Measurements from ENCODE around the gene SGCD. TPM values are rescaled to one million over a fixed set of nuclear protein-coding genes. Genes with fewer than 3 reads are reported as not detected.

The SGCD gene
- total RNA-seq, 1 experiment from 2014 or later = not detected

DNA sequence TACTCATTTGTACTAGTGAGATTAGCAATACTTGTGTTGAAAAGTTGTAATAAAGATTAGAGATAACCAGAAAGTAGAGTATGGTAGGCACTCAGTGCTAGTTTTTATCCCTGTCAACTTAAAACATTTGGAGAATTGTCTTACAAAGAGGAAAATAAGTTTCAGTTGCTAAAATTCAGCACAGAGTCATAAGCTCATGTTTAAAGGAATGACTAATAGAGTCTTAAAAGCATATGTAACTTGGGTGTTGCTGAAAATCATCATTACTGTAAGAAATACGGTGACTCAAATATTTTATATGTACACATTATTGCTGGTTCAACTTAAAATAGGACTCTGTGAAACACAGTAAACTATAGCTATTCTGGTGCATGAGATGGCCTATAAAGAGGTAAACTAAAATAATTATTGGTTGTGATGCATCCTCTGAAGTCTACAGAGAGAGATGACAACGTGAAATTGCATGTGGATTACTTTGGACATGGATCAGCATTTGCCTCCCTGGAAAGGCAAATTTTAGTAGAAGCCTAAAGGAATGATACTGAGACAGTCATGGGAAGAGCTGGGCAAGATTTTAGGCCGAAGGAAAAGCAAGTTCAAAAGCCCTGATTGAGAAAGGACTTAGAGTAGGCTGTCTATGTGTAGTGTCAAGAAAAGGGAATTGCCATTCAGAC, 34.6 kb downstream of the SGCD start:
- RAD21 ChIA-PET (ENCODE audit: low non-redundant PET in 1 of 2, low total read pairs in 2 of 2, uncharacterized antibody in 2 of 2, unreplicated experiment in 2 of 2) = no interaction called here
- no peaks in the 10 kb centered on the region for H3K9me2 ChIP-seq (ENCODE audit: insufficient read depth)

More for the DNA sequence above, 34.6 kb downstream of the SGCD start:
- no peak overlapping the region for H3K27ac ChIP-seq (ENCODE audit: low read depth, low read length)
- no peak overlapping the region for H2AFZ ChIP-seq (ENCODE audit: low read depth, low read length, poor library complexity, severe bottlenecking)
- no peak overlapping the region for H3K9ac ChIP-seq (ENCODE audit: low read length)
- ChIA-PET CTCF (no interaction called here), POLR2A (no interaction called here)
- intact Hi-C loops (cut with micrococcal nuclease) = no loop called here
- H3K4me3 ChIP-seq (replicated peaks in 1 of 2; ENCODE audit: low read depth in 1 of 2, low read length in 2 of 2) = no peak overlapping the region
- H3K4me2 ChIP-seq (ENCODE audit: low read length) = no peak overlapping the region
- peaks cover 4 to 5% of the 10 kb centered on the region in 2 experiments; a peak in 2 of 4 replicates for H3K9me3 ChIP-seq (ENCODE audit: control insufficient read depth in 1 of 2, insufficient read depth in 1 of 2, low read depth in 1 of 2, low read length in 2 of 2)
- no peaks in the 10 kb centered on the region for H4K20me1 ChIP-seq (ENCODE audit: insufficient read depth)
- no peaks in the 10 kb centered on the region for H3K36me3 ChIP-seq (ENCODE audit: control insufficient read depth in 1 of 2, insufficient read depth in 2 of 2, low read length in 2 of 2)
- H3K79me2 ChIP-seq (ENCODE audit: insufficient read depth, low read length) = no peaks in the 10 kb centered on the region
- H3K27me3 ChIP-seq (ENCODE audit: insufficient read depth, low read length) = no peaks in the 10 kb centered on the region
- TF ChIP-seq CEBPB (IDR thresholded peaks at IDR 0.05; ENCODE audit: low read depth) = no peak
- no peak for TF ChIP-seq MAX (IDR thresholded peaks at IDR 0.05)
- TF ChIP-seq RAD21 (IDR thresholded peaks at IDR 0.05; ENCODE audit: low read depth) = no peak
- TF ChIP-seq CBX3 (IDR thresholded peaks at IDR 0.05; ENCODE audit: low read depth) = no peak
- TF ChIP-seq, protein P1, sequence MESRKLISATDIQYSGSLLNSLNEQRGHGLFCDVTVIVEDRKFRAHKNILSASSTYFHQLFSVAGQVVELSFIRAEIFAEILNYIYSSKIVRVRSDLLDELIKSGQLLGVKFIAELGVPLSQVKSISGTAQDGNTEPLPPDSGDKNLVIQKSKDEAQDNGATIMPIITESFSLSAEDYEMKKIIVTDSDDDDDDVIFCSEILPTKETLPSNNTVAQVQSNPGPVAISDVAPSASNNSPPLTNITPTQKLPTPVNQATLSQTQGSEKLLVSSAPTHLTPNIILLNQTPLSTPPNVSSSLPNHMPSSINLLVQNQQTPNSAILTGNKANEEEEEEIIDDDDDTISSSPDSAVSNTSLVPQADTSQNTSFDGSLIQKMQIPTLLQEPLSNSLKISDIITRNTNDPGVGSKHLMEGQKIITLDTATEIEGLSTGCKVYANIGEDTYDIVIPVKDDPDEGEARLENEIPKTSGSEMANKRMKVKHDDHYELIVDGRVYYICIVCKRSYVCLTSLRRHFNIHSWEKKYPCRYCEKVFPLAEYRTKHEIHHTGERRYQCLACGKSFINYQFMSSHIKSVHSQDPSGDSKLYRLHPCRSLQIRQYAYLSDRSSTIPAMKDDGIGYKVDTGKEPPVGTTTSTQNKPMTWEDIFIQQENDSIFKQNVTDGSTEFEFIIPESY (IDR thresholded peaks at IDR 0.05; ENCODE audit: extremely low read depth, insufficient replicate concordance, low read length) = no peak
- TF ChIP-seq EZH2 (IDR thresholded peaks at IDR 0.05) = no peak
- TF ChIP-seq JUND (IDR thresholded peaks at IDR 0.05) = no peak
- no peak for TF ChIP-seq EGR1 (IDR thresholded peaks at IDR 0.05; ENCODE audit: low read depth)
- no peak for TF ChIP-seq TCF7L2 (IDR thresholded peaks at IDR 0.05; ENCODE audit: borderline replicate concordance, extremely low read depth, insufficient read depth, insufficient read length)
- TF ChIP-seq SP1 (IDR thresholded peaks at IDR 0.05; ENCODE audit: low read depth) = no peak
- no peak for TF ChIP-seq ZNF274 (IDR thresholded peaks at IDR 0.05; ENCODE audit: low read depth, low read length)
- TF ChIP-seq, protein P2, sequence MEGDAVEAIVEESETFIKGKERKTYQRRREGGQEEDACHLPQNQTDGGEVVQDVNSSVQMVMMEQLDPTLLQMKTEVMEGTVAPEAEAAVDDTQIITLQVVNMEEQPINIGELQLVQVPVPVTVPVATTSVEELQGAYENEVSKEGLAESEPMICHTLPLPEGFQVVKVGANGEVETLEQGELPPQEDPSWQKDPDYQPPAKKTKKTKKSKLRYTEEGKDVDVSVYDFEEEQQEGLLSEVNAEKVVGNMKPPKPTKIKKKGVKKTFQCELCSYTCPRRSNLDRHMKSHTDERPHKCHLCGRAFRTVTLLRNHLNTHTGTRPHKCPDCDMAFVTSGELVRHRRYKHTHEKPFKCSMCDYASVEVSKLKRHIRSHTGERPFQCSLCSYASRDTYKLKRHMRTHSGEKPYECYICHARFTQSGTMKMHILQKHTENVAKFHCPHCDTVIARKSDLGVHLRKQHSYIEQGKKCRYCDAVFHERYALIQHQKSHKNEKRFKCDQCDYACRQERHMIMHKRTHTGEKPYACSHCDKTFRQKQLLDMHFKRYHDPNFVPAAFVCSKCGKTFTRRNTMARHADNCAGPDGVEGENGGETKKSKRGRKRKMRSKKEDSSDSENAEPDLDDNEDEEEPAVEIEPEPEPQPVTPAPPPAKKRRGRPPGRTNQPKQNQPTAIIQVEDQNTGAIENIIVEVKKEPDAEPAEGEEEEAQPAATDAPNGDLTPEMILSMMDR (IDR thresholded peaks at IDR 0.05 in 2 of 3, conservative IDR thresholded peaks at IDR 0.05 in 1 of 3; ENCODE audit: borderline replicate concordance in 1 of 3, insufficient read depth in 1 of 3, low read depth in 2 of 3, low read length in 2 of 3) = no peak
- TF ChIP-seq ATF3 (IDR thresholded peaks at IDR 0.05) = no peak
- TF ChIP-seq, protein P3, sequence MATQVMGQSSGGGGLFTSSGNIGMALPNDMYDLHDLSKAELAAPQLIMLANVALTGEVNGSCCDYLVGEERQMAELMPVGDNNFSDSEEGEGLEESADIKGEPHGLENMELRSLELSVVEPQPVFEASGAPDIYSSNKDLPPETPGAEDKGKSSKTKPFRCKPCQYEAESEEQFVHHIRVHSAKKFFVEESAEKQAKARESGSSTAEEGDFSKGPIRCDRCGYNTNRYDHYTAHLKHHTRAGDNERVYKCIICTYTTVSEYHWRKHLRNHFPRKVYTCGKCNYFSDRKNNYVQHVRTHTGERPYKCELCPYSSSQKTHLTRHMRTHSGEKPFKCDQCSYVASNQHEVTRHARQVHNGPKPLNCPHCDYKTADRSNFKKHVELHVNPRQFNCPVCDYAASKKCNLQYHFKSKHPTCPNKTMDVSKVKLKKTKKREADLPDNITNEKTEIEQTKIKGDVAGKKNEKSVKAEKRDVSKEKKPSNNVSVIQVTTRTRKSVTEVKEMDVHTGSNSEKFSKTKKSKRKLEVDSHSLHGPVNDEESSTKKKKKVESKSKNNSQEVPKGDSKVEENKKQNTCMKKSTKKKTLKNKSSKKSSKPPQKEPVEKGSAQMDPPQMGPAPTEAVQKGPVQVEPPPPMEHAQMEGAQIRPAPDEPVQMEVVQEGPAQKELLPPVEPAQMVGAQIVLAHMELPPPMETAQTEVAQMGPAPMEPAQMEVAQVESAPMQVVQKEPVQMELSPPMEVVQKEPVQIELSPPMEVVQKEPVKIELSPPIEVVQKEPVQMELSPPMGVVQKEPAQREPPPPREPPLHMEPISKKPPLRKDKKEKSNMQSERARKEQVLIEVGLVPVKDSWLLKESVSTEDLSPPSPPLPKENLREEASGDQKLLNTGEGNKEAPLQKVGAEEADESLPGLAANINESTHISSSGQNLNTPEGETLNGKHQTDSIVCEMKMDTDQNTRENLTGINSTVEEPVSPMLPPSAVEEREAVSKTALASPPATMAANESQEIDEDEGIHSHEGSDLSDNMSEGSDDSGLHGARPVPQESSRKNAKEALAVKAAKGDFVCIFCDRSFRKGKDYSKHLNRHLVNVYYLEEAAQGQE (IDR thresholded peaks at IDR 0.05; ENCODE audit: low read depth) = no peak
- TF ChIP-seq SIN3A (IDR thresholded peaks at IDR 0.05; ENCODE audit: low read depth) = no peak
- no peaks in the 10 kb centered on the region for H3K4me1 ChIP-seq (ENCODE audit: control insufficient read depth in 1 of 2, insufficient read depth in 2 of 2, low read length in 2 of 2)
- DNase-seq (ENCODE audit: low read depth, low spot score) (no peak), ATAC-seq (no peak)
- no TSS peak for BruUV-seq (replicated peaks)

Data from HCT116 (cell line).